Liver (tissue), 9 donors: ENCODE measurements around the gene ZNF217. TPM values are rescaled to one million over a fixed set of nuclear protein-coding genes. Genes with fewer than 3 reads are reported as not detected.

ENCODE experiments used
- DNase-seq: peaks from one replicate; pipeline ENCODE4 v3.0.0-alpha.2; 2017; ENCODE audit warnings: low spot score
- H3K27ac ChIP-seq, 2 donors: one replicate each; pipeline ENCODE4 v1.7.0; 2013; ENCODE audit warnings: inconsistent platforms in 2 of 2, low read length in 2 of 2, control low read depth in 1 of 2, low read depth in 1 of 2, mild to moderate bottlenecking in 1 of 2
- H3K27me3 ChIP-seq, 4 donors: one replicate each; pipeline versions ENCODE4 v1.6.1 to v1.7.0; 2013; ENCODE audit warnings: low read length in 3 of 4, inconsistent platforms in 1 of 4, mild to moderate bottlenecking in 1 of 4, moderate library complexity in 1 of 4; ENCODE audit not compliant: control insufficient read depth in 4 of 4, insufficient read depth in 4 of 4
- H3K36me3 ChIP-seq, 4 donors: one replicate each; pipeline versions ENCODE4 v1.6.1 to v1.7.0; 2013; ENCODE audit warnings: low read length in 3 of 4, mild to moderate bottlenecking in 3 of 4, low read depth in 1 of 4, moderate library complexity in 1 of 4; ENCODE audit not compliant: control insufficient read depth in 4 of 4, insufficient read depth in 3 of 4
- H3K4me1 ChIP-seq, 4 donors: one replicate each; pipeline versions ENCODE4 v1.6.1 to v1.7.0; 2013; ENCODE audit warnings: low read length in 3 of 4, mild to moderate bottlenecking in 3 of 4, moderate library complexity in 1 of 4; ENCODE audit not compliant: control insufficient read depth in 4 of 4, insufficient read depth in 4 of 4
- H3K4me3 ChIP-seq, 3 donors: one replicate each; pipeline versions ENCODE4 v1.6.1 to v1.7.0; 2013; ENCODE audit warnings: low read length in 3 of 3, control low read depth in 1 of 3, low read depth in 1 of 3, mild to moderate bottlenecking in 1 of 3
- H3K9ac ChIP-seq, 2 donors: one replicate each; pipeline ENCODE4 v1.7.0; 2013; ENCODE audit warnings: low read length in 2 of 2, mild to moderate bottlenecking in 2 of 2, moderate library complexity in 2 of 2, control low read depth in 1 of 2, low read depth in 1 of 2
- H3K9me3 ChIP-seq, 4 donors: one replicate each; pipeline versions ENCODE4 v1.6.1 to v1.7.0; 2013; ENCODE audit warnings: low read length in 3 of 4; ENCODE audit not compliant: control insufficient read depth in 4 of 4
- ATF3 ChIP-seq: IDR thresholded peaks from 2 replicates; pipeline ENCODE4 v1.6.1; 2016; ENCODE audit warnings: antibody characterized with exemption
- EGR1 ChIP-seq, 2 donors: IDR thresholded peaks; 2 replicates each; pipeline ENCODE4 v1.6.1; 2016 to 2018; ENCODE audit warnings: antibody characterized with exemption in 2 of 2, low read depth in 2 of 2
- FOXA1 ChIP-seq: IDR thresholded peaks from 2 replicates; pipeline ENCODE4 v1.6.1; 2016; ENCODE audit warnings: antibody characterized with exemption
- FOXA2 ChIP-seq: IDR thresholded peaks from 2 replicates; pipeline ENCODE4 v1.6.1; 2016; ENCODE audit warnings: antibody characterized with exemption
- GABPA ChIP-seq, 2 donors: IDR thresholded peaks in 1 of 2; conservative IDR thresholded peaks in 1 of 2; 2 replicates each; pipeline ENCODE4 v1.6.1; 2016; ENCODE audit warnings: antibody characterized with exemption in 2 of 2, mild to moderate bottlenecking in 1 of 2, moderate library complexity in 1 of 2
- HNF4G ChIP-seq: IDR thresholded peaks from 2 replicates; pipeline ENCODE4 v1.6.1; 2016; ENCODE audit warnings: antibody characterized with exemption
- JUND ChIP-seq, 2 donors: IDR thresholded peaks; 2 replicates each; pipeline ENCODE4 v1.6.1; 2016; ENCODE audit warnings: antibody characterized with exemption in 2 of 2
- NR2F2 ChIP-seq: IDR thresholded peaks from 2 replicates; pipeline ENCODE4 v1.6.1; 2016; ENCODE audit warnings: antibody characterized with exemption
- RAD21 ChIP-seq, 2 donors: IDR thresholded peaks; 2 replicates each; pipeline ENCODE4 v1.6.1; 2016; ENCODE audit warnings: antibody characterized with exemption in 2 of 2, mild to moderate bottlenecking in 2 of 2
- RXRA ChIP-seq, 2 donors: IDR thresholded peaks; 2 replicates each; pipeline ENCODE4 v1.6.1; 2017 to 2018; ENCODE audit warnings: antibody characterized with exemption in 2 of 2, mild to moderate bottlenecking in 1 of 2
- SP1 ChIP-seq: IDR thresholded peaks from 2 replicates; pipeline ENCODE4 v1.6.1; 2018; ENCODE audit warnings: antibody characterized with exemption, mild to moderate bottlenecking
- TAF1 ChIP-seq: conservative IDR thresholded peaks from 2 replicates; pipeline ENCODE4 v1.6.1; 2016; ENCODE audit warnings: antibody characterized with exemption, mild to moderate bottlenecking
- YY1 ChIP-seq: IDR thresholded peaks from 2 replicates; pipeline ENCODE4 v1.6.1; 2016; ENCODE audit warnings: antibody characterized with exemption, mild to moderate bottlenecking
- WGBS: extraction: QIAGEN DNeasy Blood & Tissue Kit; methylation state at CpG from one replicate; pipeline ENCODE4 v1.1.7; 2013; 5-methylcytosine and 5-hydroxymethylcytosine counted together
- polyA plus RNA-seq, 2 donors: library from polyadenylated mRNA; stranded (reverse) in 1 of 2; unstranded in 1 of 2; fragments of 200-250 nt in 1 of 2; fragments of >200 nt in 1 of 2; fragmentation: Nextera tagmentation in 1 of 2; extraction: Ambion mirVana in 1 of 2; gene quantifications; one replicate each; pipeline versions ENCODE4 v1.2.1 to v1.2.3, GENCODE V29; 2013 to 2015
- total RNA-seq, 2 donors: library from RNA; depleted of rRNA; stranded (reverse); fragments of >200 nt; gene quantifications; one replicate each; pipeline ENCODE4 v1.2.3, GENCODE V29; 2014
- TF ChIP-seq, protein P1 (sequence below): IDR thresholded peaks from 2 replicates; pipeline ENCODE4 v1.6.1; 2016; ENCODE audit warnings: antibody characterized with exemption, mild to moderate bottlenecking
- TF ChIP-seq, protein P2 (sequence below): fragments of 150-350 bp; IDR thresholded peaks from 2 replicates; pipeline ENCODE4 v1.5.1; 2017; ENCODE audit warnings: improper control_type of control experiment, low read depth, low read length; ENCODE audit not compliant: missing input control
- TF ChIP-seq, protein P3 (sequence below): IDR thresholded peaks from 2 replicates; pipeline ENCODE4 v1.6.1; 2016; ENCODE audit warnings: antibody characterized with exemption
- donor health status: healthy.
- donor health status: healthy.
- donor health status: healthy.
- donor health status: healthy.
- donor health status: healthy.

ZNF217 gene
- total and polyA plus RNA-seq, 4 donors = 4.2 to 16.3 (median 11.2) TPM

DNA sequence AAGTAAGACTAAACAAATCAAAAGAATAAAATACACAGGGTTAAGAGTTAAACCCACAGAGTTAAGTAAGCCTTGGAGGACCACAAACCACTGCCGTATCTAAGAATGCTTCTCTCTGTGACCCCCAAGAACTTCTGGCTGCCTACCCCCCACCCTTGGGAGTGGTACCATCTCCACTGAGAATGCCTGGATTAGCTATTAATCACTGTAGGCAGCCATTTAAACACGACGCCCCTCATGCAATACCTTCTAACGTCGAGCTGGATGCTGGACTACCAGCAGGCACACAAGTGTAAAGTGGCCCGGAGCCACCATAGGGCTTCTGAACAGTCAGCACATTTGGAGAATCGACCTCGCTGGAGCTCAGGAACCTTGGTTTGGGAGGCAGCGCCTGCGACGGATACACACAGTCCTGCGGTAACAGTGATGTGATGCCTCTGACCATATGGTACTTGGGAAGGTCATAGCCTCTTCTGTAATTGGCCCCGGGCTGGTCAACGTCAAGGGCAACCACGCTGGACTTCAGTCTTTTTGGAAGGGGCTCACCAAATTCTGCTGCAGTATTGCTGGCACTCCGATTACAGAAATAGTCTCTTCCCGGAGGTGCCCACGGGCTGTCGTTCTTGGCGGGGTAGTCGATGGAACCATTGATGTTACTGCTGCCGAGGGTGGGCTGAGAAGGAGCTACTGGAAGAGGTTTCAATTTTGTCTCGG lies 18.0 kb downstream of the ZNF217 start:
- Histone ChIP-seq H3K36me3 (peaks cover 33 to 47% (median 44%) of the 10 kb centered on the region in 4 donors), H3K4me1 (peaks cover 0 to 20% (median 16%) of the 10 kb centered on the region in 4 donors), H3K27me3 (no peaks in the 10 kb centered on the region), H3K4me3 (no peak overlapping the region), H3K27ac (no peak overlapping the region), H3K9me3 (no peaks in the 10 kb centered on the region), H3K9ac (no peak overlapping the region)
- no peak for DNase-seq
- TF ChIP-seq, protein P1, sequence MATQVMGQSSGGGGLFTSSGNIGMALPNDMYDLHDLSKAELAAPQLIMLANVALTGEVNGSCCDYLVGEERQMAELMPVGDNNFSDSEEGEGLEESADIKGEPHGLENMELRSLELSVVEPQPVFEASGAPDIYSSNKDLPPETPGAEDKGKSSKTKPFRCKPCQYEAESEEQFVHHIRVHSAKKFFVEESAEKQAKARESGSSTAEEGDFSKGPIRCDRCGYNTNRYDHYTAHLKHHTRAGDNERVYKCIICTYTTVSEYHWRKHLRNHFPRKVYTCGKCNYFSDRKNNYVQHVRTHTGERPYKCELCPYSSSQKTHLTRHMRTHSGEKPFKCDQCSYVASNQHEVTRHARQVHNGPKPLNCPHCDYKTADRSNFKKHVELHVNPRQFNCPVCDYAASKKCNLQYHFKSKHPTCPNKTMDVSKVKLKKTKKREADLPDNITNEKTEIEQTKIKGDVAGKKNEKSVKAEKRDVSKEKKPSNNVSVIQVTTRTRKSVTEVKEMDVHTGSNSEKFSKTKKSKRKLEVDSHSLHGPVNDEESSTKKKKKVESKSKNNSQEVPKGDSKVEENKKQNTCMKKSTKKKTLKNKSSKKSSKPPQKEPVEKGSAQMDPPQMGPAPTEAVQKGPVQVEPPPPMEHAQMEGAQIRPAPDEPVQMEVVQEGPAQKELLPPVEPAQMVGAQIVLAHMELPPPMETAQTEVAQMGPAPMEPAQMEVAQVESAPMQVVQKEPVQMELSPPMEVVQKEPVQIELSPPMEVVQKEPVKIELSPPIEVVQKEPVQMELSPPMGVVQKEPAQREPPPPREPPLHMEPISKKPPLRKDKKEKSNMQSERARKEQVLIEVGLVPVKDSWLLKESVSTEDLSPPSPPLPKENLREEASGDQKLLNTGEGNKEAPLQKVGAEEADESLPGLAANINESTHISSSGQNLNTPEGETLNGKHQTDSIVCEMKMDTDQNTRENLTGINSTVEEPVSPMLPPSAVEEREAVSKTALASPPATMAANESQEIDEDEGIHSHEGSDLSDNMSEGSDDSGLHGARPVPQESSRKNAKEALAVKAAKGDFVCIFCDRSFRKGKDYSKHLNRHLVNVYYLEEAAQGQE = no peak
- TF ChIP-seq RXRA (IDR thresholded peaks at IDR 0.05) (no peak), SP1 (no peak), HNF4G (no peak), NR2F2 (no peak), RAD21 (IDR thresholded peaks at IDR 0.05) (no peak), JUND (IDR thresholded peaks at IDR 0.05) (no peak), EGR1 (IDR thresholded peaks at IDR 0.05; ENCODE audit: low read depth in 2 of 2) (no peak), FOXA2 (no peak), YY1 (no peak), TAF1 (no peak), FOXA1 (no peak), ATF3 (no peak), GABPA (IDR thresholded peaks at IDR 0.05 in 1 of 2, conservative IDR thresholded peaks at IDR 0.05 in 1 of 2) (no peak)
- TF ChIP-seq, protein P2, sequence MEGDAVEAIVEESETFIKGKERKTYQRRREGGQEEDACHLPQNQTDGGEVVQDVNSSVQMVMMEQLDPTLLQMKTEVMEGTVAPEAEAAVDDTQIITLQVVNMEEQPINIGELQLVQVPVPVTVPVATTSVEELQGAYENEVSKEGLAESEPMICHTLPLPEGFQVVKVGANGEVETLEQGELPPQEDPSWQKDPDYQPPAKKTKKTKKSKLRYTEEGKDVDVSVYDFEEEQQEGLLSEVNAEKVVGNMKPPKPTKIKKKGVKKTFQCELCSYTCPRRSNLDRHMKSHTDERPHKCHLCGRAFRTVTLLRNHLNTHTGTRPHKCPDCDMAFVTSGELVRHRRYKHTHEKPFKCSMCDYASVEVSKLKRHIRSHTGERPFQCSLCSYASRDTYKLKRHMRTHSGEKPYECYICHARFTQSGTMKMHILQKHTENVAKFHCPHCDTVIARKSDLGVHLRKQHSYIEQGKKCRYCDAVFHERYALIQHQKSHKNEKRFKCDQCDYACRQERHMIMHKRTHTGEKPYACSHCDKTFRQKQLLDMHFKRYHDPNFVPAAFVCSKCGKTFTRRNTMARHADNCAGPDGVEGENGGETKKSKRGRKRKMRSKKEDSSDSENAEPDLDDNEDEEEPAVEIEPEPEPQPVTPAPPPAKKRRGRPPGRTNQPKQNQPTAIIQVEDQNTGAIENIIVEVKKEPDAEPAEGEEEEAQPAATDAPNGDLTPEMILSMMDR = no peak
- TF ChIP-seq, protein P3, sequence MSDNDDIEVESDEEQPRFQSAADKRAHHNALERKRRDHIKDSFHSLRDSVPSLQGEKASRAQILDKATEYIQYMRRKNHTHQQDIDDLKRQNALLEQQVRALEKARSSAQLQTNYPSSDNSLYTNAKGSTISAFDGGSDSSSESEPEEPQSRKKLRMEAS = no peak
- WGBS = 81% methylated on average over 23 of the region's 23 CpGs

DNA sequence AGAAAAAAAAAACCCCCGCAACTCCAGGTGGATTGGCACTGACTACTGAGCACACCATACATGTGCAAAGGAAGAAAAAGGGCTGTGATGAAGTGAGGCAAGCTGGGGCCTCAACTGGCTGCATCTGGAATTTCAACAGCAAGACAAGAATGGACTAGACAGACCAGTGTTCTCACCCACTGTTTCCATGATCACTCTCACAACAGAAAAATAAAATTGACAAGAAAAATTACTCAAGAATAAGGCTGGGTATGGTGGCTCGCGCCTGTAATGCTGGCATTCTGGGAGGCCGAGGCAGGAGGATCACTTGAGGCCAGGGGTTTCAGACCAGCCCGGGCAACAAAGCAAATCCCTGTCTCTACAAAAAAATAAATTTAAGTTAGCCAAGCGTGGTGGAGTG lies 18.8 kb downstream of the ZNF217 start:
- Histone ChIP-seq H3K27ac (no peak overlapping the region), H3K27me3 (no peaks in the 10 kb centered on the region), H3K9me3 (no peaks in the 10 kb centered on the region), H3K4me3 (no peak overlapping the region), H3K36me3 (peaks cover 33 to 56% (median 51%) of the 10 kb centered on the region in 4 donors), H3K4me1 (peaks cover 0 to 14% (median 9%) of the 10 kb centered on the region in 4 donors), H3K9ac (no peak overlapping the region)
- TF ChIP-seq FOXA1 = no peak
- no peak for DNase-seq
- 94% methylated on average over 6 of the region's 6 CpGs for WGBS
